Nephron progenitor cell (in vitro differentiated cells): Measurements from ENCODE around the gene EMILIN2.

Experiments
- DNase-seq: peaks from one replicate; pipeline ENCODE4 v3.0.0; 2021
- H3K27ac Mint-ChIP-seq: 2 replicates; pipeline ENCODE4 v1.8.0; 2021; ENCODE audit warnings: mild to moderate bottlenecking, moderate library complexity, mixed read lengths
- H3K27me3 Mint-ChIP-seq: 2 replicates; pipeline ENCODE4 v1.8.0; 2021; ENCODE audit warnings: mild to moderate bottlenecking, low read depth, mixed read lengths; ENCODE audit not compliant: poor library complexity
- H3K36me3 Mint-ChIP-seq: 2 replicates; pipeline ENCODE4 v1.8.0; 2021; ENCODE audit warnings: low read depth, mixed read lengths
- H3K4me1 Mint-ChIP-seq: 2 replicates; pipeline ENCODE4 v1.8.0; 2021; ENCODE audit warnings: mixed read lengths
- H3K4me3 Mint-ChIP-seq: 2 replicates; pipeline ENCODE4 v1.8.0; 2021; ENCODE audit warnings: mild to moderate bottlenecking, moderate library complexity, mixed read lengths
- H3K9me3 Mint-ChIP-seq: 2 replicates; pipeline ENCODE4 v1.8.0; 2021; ENCODE audit warnings: mild to moderate bottlenecking, moderate library complexity, mixed read lengths
- CTCF ChIP-seq: fragments of 200-600 bp; sonication (generic); IDR thresholded peaks from 2 replicates; pipeline ENCODE4 v1.5.0; 2021; ENCODE audit warnings: antibody characterized with exemption

Gene EMILIN2

GRCh38 chr18:2839202-2839601 is 7.6 kb upstream of the EMILIN2 start:
- Mint-ChIP-seq H3K27ac (no peak overlapping the region), H3K4me1 (peaks cover 5% of the 10 kb centered on the region), H3K27me3 (peaks cover 16% of the 10 kb centered on the region), H3K9me3 (peaks cover 24% of the 10 kb centered on the region), H3K36me3 (peaks cover 5% of the 10 kb centered on the region), H3K4me3 (no peak overlapping the region)
- no peak for TF ChIP-seq CTCF
- no peak for DNase-seq

GRCh38 chr18:2840521-2840920 is 6.3 kb upstream of the EMILIN2 start:
- peaks cover 5% of the 10 kb centered on the region for H3K36me3 Mint-ChIP-seq
- no peak for TF ChIP-seq CTCF
- H3K27ac Mint-ChIP-seq = no peak overlapping the region
- H3K9me3 Mint-ChIP-seq = peaks cover 24% of the 10 kb centered on the region
- DNase-seq = no peak
- H3K4me3 Mint-ChIP-seq = no peak overlapping the region
- peaks cover 26% of the 10 kb centered on the region for H3K27me3 Mint-ChIP-seq
- H3K4me1 Mint-ChIP-seq = peaks cover 10% of the 10 kb centered on the region

- DNase-seq = no peak
- no peak for TF ChIP-seq CTCF
- H3K27ac Mint-ChIP-seq = no peak overlapping the region
Measured at GRCh38 chr18:2843146-2843545, 3.7 kb upstream of the EMILIN2 start.

GRCh38 chr18:2845172-2845571 is 1.6 kb upstream of the EMILIN2 start:
- Mint-ChIP-seq H3K36me3 (no peaks in the 10 kb centered on the region), H3K27ac (no peak overlapping the region), H3K4me3 (no peak overlapping the region), H3K4me1 (peaks cover 28% of the 10 kb centered on the region), H3K9me3 (no peaks in the 10 kb centered on the region), H3K27me3 (peaks cover 63% of the 10 kb centered on the region)
- TF ChIP-seq CTCF = no peak
- DNase-seq = no peak

More at GRCh38 chr18:2843146-2843545, 3.7 kb upstream of the EMILIN2 start:
- Mint-ChIP-seq H3K27me3 (peaks cover 48% of the 10 kb centered on the region), H3K36me3 (no peaks in the 10 kb centered on the region), H3K4me1 (peaks cover 23% of the 10 kb centered on the region), H3K9me3 (peaks cover 12% of the 10 kb centered on the region), H3K4me3 (no peak overlapping the region)

- Mint-ChIP-seq H3K27ac (no peak overlapping the region), H3K4me1 (peaks cover 28% of the 10 kb centered on the region), H3K36me3 (no peaks in the 10 kb centered on the region), H3K9me3 (no peaks in the 10 kb centered on the region), H3K4me3 (peak overlapping the region; percentile 91), H3K27me3 (peaks cover 68% of the 10 kb centered on the region)
- peak; percentile 50 for DNase-seq
- TF ChIP-seq CTCF = no peak
Measured at GRCh38 chr18:2847317-2848246, 776 bp downstream of the EMILIN2 start.
